Memory B cell (primary cell): ENCODE data around the gene PNPLA7.
"Not testable (repeated sequence)": the region's sequence is repeated elsewhere in the genome, so short reads cannot be mapped to it uniquely, and the experiment has no call there.

Experiments
- ATAC-seq: fragments of 150-1000 bp; cut with Tn5 transposase; 2 replicates; pipeline ENCODE4 v1.10.0; 2021; ENCODE audit warnings: low read depth, mild to moderate bottlenecking, moderate library complexity
- DNase-seq, 2 donors: peaks; one replicate each; pipeline ENCODE4 v3.0.0; 2022; ENCODE audit warnings: low spot score in 2 of 2
- H3K27ac Mint-ChIP-seq: one replicate; pipeline ENCODE4 v1.8.0; 2022; ENCODE audit warnings: mild to moderate bottlenecking, moderate library complexity, mixed read lengths
- H3K27me3 Mint-ChIP-seq: one replicate; pipeline ENCODE4 v1.8.0; 2022; ENCODE audit warnings: mixed read lengths
- H3K36me3 Mint-ChIP-seq: one replicate; pipeline ENCODE4 v1.8.0; 2022; ENCODE audit warnings: mild to moderate bottlenecking, mixed read lengths
- H3K4me1 Mint-ChIP-seq: one replicate; pipeline ENCODE4 v1.8.0; 2022; ENCODE audit warnings: mixed read lengths
- H3K4me3 Mint-ChIP-seq: one replicate; pipeline ENCODE4 v1.8.0; 2022; ENCODE audit warnings: mild to moderate bottlenecking, moderate library complexity, mixed read lengths
- H3K9me3 Mint-ChIP-seq: one replicate; pipeline ENCODE4 v1.8.0; 2022; ENCODE audit warnings: mixed read lengths

Gene PNPLA7

GRCh38 chr9:137540536-137540935, 9.7 kb downstream of the PNPLA7 start:
- Mint-ChIP-seq H3K4me1 (peaks cover 5% of the 10 kb centered on the region), H3K4me3 (no peak overlapping the region), H3K27me3 (no peaks in the 10 kb centered on the region), H3K36me3 (peaks cover 6% of the 10 kb centered on the region), H3K9me3 (peaks cover 5% of the 10 kb centered on the region), H3K27ac (no peak overlapping the region)
- no peak for DNase-seq
- no peak for ATAC-seq

DNA sequence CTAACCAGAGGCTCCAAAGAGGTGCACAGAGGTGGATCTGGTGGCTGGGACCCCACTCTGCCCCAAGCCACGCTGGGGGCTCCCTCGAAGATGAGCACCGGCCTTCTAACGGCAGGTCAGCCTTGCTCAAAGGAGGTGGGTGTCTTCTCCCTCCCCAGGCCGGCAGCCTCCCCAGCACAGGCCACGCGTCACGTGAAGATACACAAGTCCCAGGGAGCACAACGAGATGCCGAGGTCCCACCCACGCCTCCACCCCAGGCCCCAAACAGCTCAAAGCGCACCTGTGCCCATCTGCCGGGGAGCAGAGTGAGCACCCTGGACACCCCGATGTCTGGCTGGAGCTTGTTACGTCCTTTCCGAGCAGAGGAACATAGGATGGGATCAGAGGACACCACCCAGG, 12.1 kb downstream of the PNPLA7 start:
- peaks cover 11% of the 10 kb centered on the region for H3K4me1 Mint-ChIP-seq

GRCh38 chr9:137536594-137537131, 13.5 kb downstream of the PNPLA7 start:
- not testable (repeated sequence) for H3K27me3 Mint-ChIP-seq, DNase-seq, H3K27ac Mint-ChIP-seq, H3K36me3 Mint-ChIP-seq, H3K9me3 Mint-ChIP-seq, ATAC-seq, H3K4me3 Mint-ChIP-seq
- H3K4me1 Mint-ChIP-seq: peaks cover 11% of the 10 kb centered on the region

More for the DNA sequence above, 12.1 kb downstream of the PNPLA7 start:
- peaks cover 5% of the 10 kb centered on the region for H3K9me3 Mint-ChIP-seq
- peaks cover 3% of the 10 kb centered on the region for H3K36me3 Mint-ChIP-seq
- ATAC-seq: no peak
- no peaks in the 10 kb centered on the region for H3K27me3 Mint-ChIP-seq
- DNase-seq: no peak
- no peak overlapping the region for H3K27ac Mint-ChIP-seq
- no peak overlapping the region for H3K4me3 Mint-ChIP-seq

DNA sequence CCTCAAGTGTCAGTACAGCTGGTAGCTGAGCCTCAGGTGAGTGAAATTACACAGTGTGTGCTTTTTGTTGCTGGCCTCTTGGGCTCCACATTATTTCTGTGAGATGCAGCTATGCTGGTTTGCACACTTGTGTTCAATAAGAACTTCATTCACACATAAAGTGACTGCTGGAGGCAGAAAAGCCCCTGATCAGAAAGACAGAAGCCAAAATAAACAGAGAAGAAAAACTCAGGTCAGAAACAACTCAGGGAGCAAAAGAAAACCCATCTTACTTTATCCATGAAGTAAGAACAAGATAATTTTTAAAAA, 15.1 kb downstream of the PNPLA7 start:
- Mint-ChIP-seq H3K36me3 (no peaks in the 10 kb centered on the region), H3K4me3 (no peak overlapping the region), H3K27ac (peak overlapping the region; percentile 18), H3K4me1 (peaks cover 11% of the 10 kb centered on the region), H3K9me3 (peaks cover 5% of the 10 kb centered on the region), H3K27me3 (no peaks in the 10 kb centered on the region)
- DNase-seq: no peak
- no peak for ATAC-seq

- Mint-ChIP-seq H3K4me3 (peak overlapping the region; percentile 58), H3K27ac (peak overlapping the region; percentile 18), H3K36me3 (no peaks in the 10 kb centered on the region), H3K27me3 (no peaks in the 10 kb centered on the region), H3K9me3 (peaks cover 5% of the 10 kb centered on the region), H3K4me1 (peaks cover 11% of the 10 kb centered on the region)
- ATAC-seq: peak; percentile 77
- no peak for DNase-seq
These were observed 15.7 kb downstream of the PNPLA7 start for GRCh38 chr9:137534256-137535119.

DNA sequence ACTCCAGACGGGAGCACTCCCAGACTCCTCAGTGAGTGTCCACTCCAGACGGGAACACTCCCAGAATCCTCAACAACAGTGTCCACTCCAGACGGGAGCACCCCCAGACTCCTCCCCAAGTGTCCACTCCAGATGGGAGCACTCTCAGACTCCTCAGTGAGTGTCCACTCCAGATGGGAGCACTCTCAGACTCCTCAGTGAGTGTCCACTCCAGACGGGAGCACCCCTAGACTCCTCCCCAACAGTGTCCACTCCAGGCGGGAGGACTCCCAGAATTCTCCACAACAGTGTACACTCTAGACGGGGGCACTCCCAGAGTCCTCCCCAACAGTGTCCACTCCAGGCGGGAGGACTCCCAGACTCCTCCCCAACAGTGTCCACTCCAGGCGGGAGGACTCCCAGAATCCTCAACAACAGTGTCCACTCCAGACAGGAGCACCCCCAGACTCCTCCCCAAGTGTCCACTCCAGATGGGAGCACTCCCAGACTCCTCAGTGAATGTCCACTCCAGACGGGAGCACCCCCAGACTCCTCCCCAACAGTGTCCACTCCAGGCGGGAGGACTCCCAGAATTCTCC, 17.2 kb downstream of the PNPLA7 start:
- H3K4me3 Mint-ChIP-seq, H3K27me3 Mint-ChIP-seq, ATAC-seq, DNase-seq, H3K9me3 Mint-ChIP-seq, H3K36me3 Mint-ChIP-seq, H3K27ac Mint-ChIP-seq: not testable (repeated sequence)
- H3K4me1 Mint-ChIP-seq: peaks cover 11% of the 10 kb centered on the region

DNA sequence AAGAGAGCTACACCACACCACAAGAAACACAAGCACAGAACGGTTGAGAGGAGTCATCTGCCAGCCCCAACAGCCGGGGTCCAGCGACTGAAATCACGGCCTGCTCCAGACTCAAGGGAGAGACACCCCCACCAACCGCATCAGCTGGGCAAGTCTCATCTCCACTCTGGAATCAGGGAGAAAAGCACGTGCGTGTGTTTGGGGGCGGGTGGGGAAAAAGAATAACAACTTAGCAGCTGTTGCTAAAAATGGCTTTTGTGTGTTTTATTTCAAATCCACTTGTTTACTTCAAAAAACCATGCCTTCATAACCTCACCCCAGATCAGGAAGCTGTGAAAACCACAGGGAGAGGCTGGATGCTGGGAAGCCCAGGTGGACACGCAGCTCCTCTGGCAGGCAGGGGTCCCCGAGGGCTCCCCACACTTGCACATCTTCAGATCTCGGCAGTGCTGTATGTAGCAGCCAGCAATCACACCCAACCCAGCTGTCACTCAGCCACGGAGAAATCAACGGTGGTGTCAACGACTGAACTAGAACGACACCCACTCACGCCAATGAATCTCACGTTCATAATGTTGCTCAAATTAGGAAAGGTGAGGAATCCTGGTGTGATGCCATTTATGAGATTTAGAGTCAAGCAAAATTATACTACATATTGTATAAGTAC, 19.0 kb downstream of the PNPLA7 start:
- Mint-ChIP-seq H3K27me3 (no peaks in the 10 kb centered on the region), H3K4me1 (peaks cover 6% of the 10 kb centered on the region), H3K36me3 (no peaks in the 10 kb centered on the region), H3K27ac (no peak overlapping the region), H3K9me3 (peaks cover 2% of the 10 kb centered on the region), H3K4me3 (no peak overlapping the region)
- no peak for ATAC-seq
- DNase-seq: no peak

- no peak for DNase-seq
- H3K9me3 Mint-ChIP-seq: no peaks in the 10 kb centered on the region
These were observed 19.9 kb downstream of the PNPLA7 start for GRCh38 chr9:137530331-137530730.

DNA sequence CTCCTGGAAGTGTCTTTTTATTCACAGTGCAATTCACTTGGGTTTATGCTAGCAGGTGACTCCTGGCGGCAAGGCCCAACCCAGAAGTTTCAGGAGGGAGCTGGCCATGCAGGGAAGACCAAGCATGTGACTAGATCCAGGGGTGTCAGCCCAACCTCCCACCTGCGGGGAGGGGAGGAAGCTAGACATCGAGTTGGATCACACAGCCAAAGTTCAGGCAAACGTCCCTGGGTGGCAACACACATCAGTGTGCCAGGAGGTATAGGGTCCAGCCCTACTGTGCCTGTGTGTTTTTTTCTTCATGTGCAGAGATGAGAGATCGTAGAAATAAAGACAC, 25.3 kb downstream of the PNPLA7 start:
- Mint-ChIP-seq H3K4me3 (no peak overlapping the region), H3K4me1 (peaks cover 4% of the 10 kb centered on the region), H3K27me3 (no peaks in the 10 kb centered on the region), H3K27ac (no peak overlapping the region), H3K36me3 (peaks cover 2% of the 10 kb centered on the region), H3K9me3 (no peaks in the 10 kb centered on the region)
- ATAC-seq (no peak), DNase-seq (no peak)

More at GRCh38 chr9:137530331-137530730, 19.9 kb downstream of the PNPLA7 start:
- Mint-ChIP-seq H3K4me1 (peaks cover 6% of the 10 kb centered on the region), H3K36me3 (no peaks in the 10 kb centered on the region), H3K27ac (no peak overlapping the region), H3K4me3 (no peak overlapping the region), H3K27me3 (no peaks in the 10 kb centered on the region)
- ATAC-seq: no peak

- H3K4me1 Mint-ChIP-seq: peaks cover 4% of the 10 kb centered on the region
- ATAC-seq (no peak), DNase-seq (no peak)
- no peak overlapping the region for H3K4me3 Mint-ChIP-seq
- no peaks in the 10 kb centered on the region for H3K27me3 Mint-ChIP-seq
- H3K36me3 Mint-ChIP-seq: peaks cover 2% of the 10 kb centered on the region
- no peak overlapping the region for H3K27ac Mint-ChIP-seq
- H3K9me3 Mint-ChIP-seq: no peaks in the 10 kb centered on the region
These were observed 25.8 kb downstream of the PNPLA7 start for GRCh38 chr9:137524161-137524980.

- Mint-ChIP-seq H3K4me3 (no peak overlapping the region), H3K36me3 (peaks cover 2% of the 10 kb centered on the region), H3K4me1 (peaks cover 4% of the 10 kb centered on the region), H3K27me3 (no peaks in the 10 kb centered on the region), H3K9me3 (no peaks in the 10 kb centered on the region), H3K27ac (no peak overlapping the region)
- DNase-seq: no peak
- no peak for ATAC-seq
These were observed 27.3 kb downstream of the PNPLA7 start for GRCh38 chr9:137522746-137523455.

DNA sequence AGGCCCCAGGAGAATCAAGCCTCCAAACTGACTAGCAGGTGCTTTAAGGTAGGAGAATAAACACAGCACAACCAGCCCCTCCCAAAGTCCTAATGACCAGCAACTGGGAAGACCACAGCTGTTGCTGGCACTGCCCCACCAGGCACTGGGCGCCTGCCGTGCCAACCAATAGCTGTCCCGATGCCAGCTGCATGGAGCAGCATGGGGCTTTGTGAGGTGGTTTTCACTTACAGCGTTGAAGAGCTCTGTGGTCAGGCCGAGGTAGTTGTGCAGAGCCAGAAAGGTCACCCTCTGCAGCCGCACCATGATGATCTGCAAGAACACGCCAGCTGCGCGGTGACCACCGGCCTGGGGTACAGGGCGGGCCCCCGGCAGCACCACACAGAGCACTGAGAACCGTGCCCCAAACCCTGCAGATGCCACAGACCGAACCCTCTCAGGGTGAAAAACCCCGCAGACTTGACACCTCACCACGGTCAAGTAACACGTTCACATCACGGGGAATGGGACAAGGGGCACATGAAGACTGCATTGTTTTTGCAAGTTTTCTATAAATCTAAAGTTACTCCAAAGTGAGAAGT, 28.7 kb downstream of the PNPLA7 start:
- Mint-ChIP-seq H3K27me3 (no peaks in the 10 kb centered on the region), H3K4me3 (no peak overlapping the region), H3K27ac (no peak overlapping the region), H3K4me1 (peaks cover 4% of the 10 kb centered on the region), H3K36me3 (peaks cover 2% of the 10 kb centered on the region), H3K9me3 (no peaks in the 10 kb centered on the region)
- DNase-seq: no peak
- no peak for ATAC-seq
